ENCODE measurements around the gene PAXX. TPM values are rescaled to one million over a fixed set of nuclear protein-coding genes. Genes with fewer than 3 reads are reported as not detected.

PAXX gene
- total RNA-seq, 2 experiments from 2014 or later, result 75.9 to 76.8 TPM

DNA sequence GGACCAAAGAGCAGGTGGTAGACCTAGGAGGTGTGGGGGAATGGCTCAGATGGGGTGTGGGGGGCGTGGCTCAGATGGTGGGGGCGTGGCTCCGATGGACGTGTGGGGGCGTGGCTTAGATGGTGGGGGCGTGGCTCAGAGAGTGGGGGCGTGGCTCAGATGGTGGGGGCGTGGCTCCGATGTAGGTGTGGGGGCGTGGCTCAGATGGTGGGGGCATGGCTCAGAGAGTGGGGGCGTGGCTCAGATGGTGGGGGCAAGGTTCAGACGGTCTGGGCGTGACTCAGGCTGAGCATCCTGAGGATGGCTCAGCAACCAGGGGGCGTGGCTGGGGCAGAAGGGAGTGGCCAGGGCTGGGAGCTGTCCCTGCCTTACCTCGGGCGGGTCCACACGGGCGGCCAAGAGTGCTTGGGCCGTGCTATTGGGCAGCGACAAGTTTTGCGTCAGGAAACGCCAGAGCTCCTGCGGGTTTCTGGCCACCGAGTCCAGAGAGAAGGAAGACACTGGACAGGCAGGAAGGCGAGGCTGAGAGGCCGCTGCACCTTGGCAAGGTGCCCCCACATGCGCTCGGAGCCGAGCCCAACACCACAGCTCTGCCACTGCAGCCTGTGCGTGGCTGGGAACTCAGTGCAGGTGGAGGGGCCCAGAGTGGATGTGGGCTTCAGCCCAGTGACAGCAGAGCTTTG lies 29.9 kb downstream of the PAXX start:
- Mint-ChIP-seq H3K27ac (no peak overlapping the region), H3K4me1 (ENCODE audit: low read depth) (peaks cover under 1% of the 10 kb centered on the region), H3K27me3 (ENCODE audit: low read depth) (no peaks in the 10 kb centered on the region), H3K4me3 (no peak overlapping the region), H3K9me3 (no peaks in the 10 kb centered on the region), H3K36me3 (ENCODE audit: low read depth) (no peaks in the 10 kb centered on the region)
- CTCF ChIA-PET, result interaction anchor here (0.6 to 1.8 kb wide), 2 partner anchors 46 to 110 kb away, joined by 3 to 5 read pairs; no protein-coding TSS in a partner anchor
- DNase-seq, result peak; percentile 74
- intact Hi-C loops (cut with micrococcal nuclease), result no loop called here

DNA sequence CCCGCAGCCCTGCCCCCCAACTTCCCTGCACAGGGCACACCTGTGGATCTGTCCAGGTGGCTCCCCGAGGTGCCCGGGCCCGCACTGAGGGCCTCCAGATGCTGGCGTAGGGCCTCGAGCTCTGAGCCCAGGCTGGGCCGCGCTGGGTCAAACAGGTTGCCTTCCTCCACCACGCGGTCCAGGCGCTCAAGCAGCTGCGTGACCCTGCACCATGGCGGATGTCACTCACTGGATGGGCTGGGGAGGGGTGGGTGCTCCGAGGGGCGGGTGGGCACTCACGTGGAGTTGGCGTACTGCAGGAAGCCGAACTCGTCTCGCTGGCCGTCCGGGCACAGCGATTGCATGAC lies 30.4 kb downstream of the PAXX start:
- intact Hi-C loops (cut with micrococcal nuclease), result no loop called here
- DNase-seq, result no peak
- no peaks in the 10 kb centered on the region for H3K27me3 Mint-ChIP-seq (ENCODE audit: low read depth)
- no peaks in the 10 kb centered on the region for H3K36me3 Mint-ChIP-seq (ENCODE audit: low read depth)
- H3K9me3 Mint-ChIP-seq, result no peaks in the 10 kb centered on the region
- H3K4me3 Mint-ChIP-seq, result no peak overlapping the region
- no peak overlapping the region for H3K27ac Mint-ChIP-seq
- CTCF ChIA-PET, result interaction anchor here (1.8 kb wide), 1 partner anchor 45 kb away, joined by 5 read pairs; no protein-coding TSS in a partner anchor
- peaks cover 3% of the 10 kb centered on the region for H3K4me1 Mint-ChIP-seq (ENCODE audit: low read depth)

DNA sequence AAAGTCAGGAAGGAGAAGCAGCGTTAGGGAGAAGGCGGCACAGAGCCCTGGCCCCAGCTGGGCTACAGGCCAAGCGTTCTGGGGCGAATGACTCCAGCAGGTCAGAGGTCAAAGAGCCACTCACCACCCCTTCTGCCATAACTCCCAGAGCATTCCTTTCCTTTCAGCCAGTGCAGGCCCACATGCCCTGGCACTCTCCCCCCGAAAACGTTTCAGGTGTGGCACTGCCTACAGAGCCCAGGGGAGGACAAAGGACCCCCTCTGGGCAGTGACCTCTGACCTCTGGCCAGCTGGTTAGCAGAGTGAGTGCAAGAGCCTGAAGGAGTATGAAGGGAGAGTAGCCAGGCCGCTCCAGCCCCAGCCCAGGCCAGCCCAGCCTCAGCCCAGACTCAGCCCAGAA lies 30.9 kb downstream of the PAXX start:
- intact Hi-C loops (cut with micrococcal nuclease), result no loop called here
- no peak for DNase-seq
- CTCF ChIA-PET, result interaction anchor here (0.7 to 1.8 kb wide), 2 partner anchors 45 to 243 kb away, joined by 3 to 5 read pairs; no protein-coding TSS in a partner anchor
- Mint-ChIP-seq H3K9me3 (no peaks in the 10 kb centered on the region), H3K4me3 (no peak overlapping the region), H3K4me1 (ENCODE audit: low read depth) (peaks cover 3% of the 10 kb centered on the region), H3K27me3 (ENCODE audit: low read depth) (no peaks in the 10 kb centered on the region), H3K36me3 (ENCODE audit: low read depth) (no peaks in the 10 kb centered on the region), H3K27ac (no peak overlapping the region)

- no peak for DNase-seq
- Mint-ChIP-seq H3K4me3 (no peak overlapping the region), H3K27ac (no peak overlapping the region), H3K9me3 (no peaks in the 10 kb centered on the region), H3K4me1 (ENCODE audit: low read depth) (peaks cover 3% of the 10 kb centered on the region), H3K27me3 (ENCODE audit: low read depth) (no peaks in the 10 kb centered on the region), H3K36me3 (ENCODE audit: low read depth) (no peaks in the 10 kb centered on the region)
- intact Hi-C loops (cut with micrococcal nuclease), result no loop called here
- CTCF ChIA-PET, result interaction anchor here (0.7 to 1.8 kb wide), 2 partner anchors 44 to 244 kb away, joined by 3 to 5 read pairs; no protein-coding TSS in a partner anchor
These were observed 31.4 kb downstream of the PAXX start for GRCh38 chr9:137023583-137023991.

GRCh38 chr9:137025517-137025966 lies 33.3 kb downstream of the PAXX start:
- Mint-ChIP-seq H3K36me3 (ENCODE audit: low read depth) (no peaks in the 10 kb centered on the region), H3K27me3 (ENCODE audit: low read depth) (peaks cover 3% of the 10 kb centered on the region), H3K9me3 (no peaks in the 10 kb centered on the region), H3K4me3 (no peak overlapping the region), H3K27ac (no peak overlapping the region), H3K4me1 (ENCODE audit: low read depth) (peaks cover 20% of the 10 kb centered on the region)
- CTCF ChIA-PET, result interaction anchor here (0.9 to 6.0 kb wide), 5 partner anchors 9 to 238 kb away, joined by 4 to 66 read pairs (median 4); partner anchors contain the start of genes NPDC1 and SAPCD2
- DNase-seq, result no peak
- intact Hi-C loops (cut with micrococcal nuclease), result loop anchor here (5.0 kb wide), 2 partner anchors 42 to 493 kb away; no protein-coding TSS in a partner anchor

DNA sequence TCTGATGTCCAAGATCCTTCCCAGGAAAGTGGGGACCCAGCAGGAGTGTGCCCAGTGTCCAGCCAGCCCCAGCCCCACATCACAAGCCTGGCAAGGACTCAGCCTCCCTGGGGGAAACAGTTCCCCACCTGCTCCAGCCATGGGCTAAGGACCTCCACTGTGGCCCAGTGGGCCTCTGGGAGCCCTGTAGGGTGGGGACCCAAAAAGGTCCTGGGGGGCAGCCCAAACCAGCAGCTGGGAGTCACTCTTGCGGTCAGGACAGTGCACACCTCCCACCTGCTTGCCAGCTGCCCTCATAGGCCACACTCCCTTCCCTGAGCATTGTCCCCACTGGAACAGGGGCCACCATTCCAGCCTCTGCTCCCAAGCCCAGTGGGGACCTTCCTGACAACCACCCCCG lies 34.2 kb downstream of the PAXX start:
- Mint-ChIP-seq H3K27ac (no peak overlapping the region), H3K9me3 (no peaks in the 10 kb centered on the region), H3K4me3 (no peak overlapping the region), H3K27me3 (ENCODE audit: low read depth) (peaks cover 3% of the 10 kb centered on the region), H3K36me3 (ENCODE audit: low read depth) (no peaks in the 10 kb centered on the region), H3K4me1 (ENCODE audit: low read depth) (peaks cover 24% of the 10 kb centered on the region)
- CTCF ChIA-PET, result interaction anchor here (1.1 to 6.0 kb wide), 4 partner anchors 8 to 41 kb away, joined by 4 to 66 read pairs (median 16); partner anchors contain the start of genes NPDC1 and SAPCD2
- DNase-seq, result no peak
- intact Hi-C loops (cut with micrococcal nuclease), result loop anchor here (5.0 kb wide), 2 partner anchors 41 to 494 kb away; no protein-coding TSS in a partner anchor

GRCh38 chr9:137026828-137027227 lies 34.6 kb downstream of the PAXX start:
- no peaks in the 10 kb centered on the region for H3K36me3 Mint-ChIP-seq (ENCODE audit: low read depth)
- H3K27me3 Mint-ChIP-seq (ENCODE audit: low read depth), result peaks cover 4% of the 10 kb centered on the region
- no peak overlapping the region for H3K27ac Mint-ChIP-seq
- H3K4me3 Mint-ChIP-seq, result no peak overlapping the region
- peaks cover 25% of the 10 kb centered on the region for H3K4me1 Mint-ChIP-seq (ENCODE audit: low read depth)
- no peaks in the 10 kb centered on the region for H3K9me3 Mint-ChIP-seq
- DNase-seq, result no peak
- CTCF ChIA-PET, result interaction anchor here (1.1 to 6.0 kb wide), 5 partner anchors 8 to 179 kb away, joined by 3 to 66 read pairs (median 5); partner anchors contain the start of genes NPDC1 and SAPCD2
- intact Hi-C loops (cut with micrococcal nuclease), result loop anchor here (5.0 kb wide), 2 partner anchors 40 to 495 kb away; no protein-coding TSS in a partner anchor

DNA sequence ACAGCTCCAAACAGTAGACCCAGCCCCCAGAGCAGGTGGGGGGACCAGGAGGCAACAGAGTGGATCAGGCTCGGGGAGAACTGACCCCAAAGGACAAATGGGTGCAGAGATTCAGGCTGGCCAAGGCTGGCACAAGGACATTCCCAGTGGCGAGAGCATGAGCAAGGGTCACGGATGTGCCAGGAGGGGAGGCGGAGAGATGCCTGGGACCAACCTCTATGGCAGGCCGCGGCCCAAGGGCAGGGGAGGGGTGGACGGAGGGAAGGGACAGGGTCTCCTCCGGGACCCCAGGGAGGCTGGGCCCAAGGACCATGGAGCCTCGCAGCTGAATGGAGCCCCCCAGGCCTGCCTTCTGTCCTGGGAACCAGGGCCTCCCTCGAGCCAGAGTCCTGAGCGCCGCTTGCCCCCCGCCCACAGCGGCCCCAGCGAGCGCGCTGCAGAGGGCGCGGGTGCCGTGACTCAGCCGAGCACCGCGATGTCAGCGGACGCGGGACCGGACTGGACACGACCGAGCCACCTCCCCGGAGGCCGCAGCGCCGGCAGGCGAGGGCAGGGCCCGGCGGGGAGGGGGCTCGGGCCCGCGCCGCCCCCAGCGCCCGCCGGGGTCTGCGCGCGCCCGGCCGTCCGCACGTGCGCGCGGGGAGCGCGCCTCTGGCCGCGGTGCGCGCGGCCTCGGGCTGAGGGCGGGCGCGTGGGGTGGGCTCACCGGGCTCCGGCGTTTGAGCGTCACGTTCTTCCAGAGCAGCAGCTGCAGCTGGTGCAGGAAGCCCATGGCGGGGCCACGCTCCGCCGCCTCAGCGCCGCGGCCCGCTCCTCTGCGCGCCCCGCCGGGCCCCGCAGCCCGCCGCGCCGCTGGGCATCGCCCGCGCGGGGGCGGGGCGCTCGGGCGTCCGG lies 35.4 kb downstream of the PAXX start, which contains the start of gene ABCA2:
TSS of gene ABCA2 (minus strand) at position 869 of the 894 bp plus-strand sequence. CDS start at position 772, 97 bp downstream.
- CTCF ChIA-PET, result interaction anchor here (1.2 to 6.0 kb wide), 8 partner anchors 7 to 296 kb away, joined by 3 to 66 read pairs (median 9); partner anchors contain the start of genes PAXX, SAPCD2 and TMEM141
- H3K4me1 Mint-ChIP-seq (ENCODE audit: low read depth), result peaks cover 31% of the 10 kb centered on the region
- H3K27me3 Mint-ChIP-seq (ENCODE audit: low read depth), result peaks cover 5% of the 10 kb centered on the region
- H3K4me3 Mint-ChIP-seq, result peak within 1 kb of the TSS; percentile 70
- H3K27ac Mint-ChIP-seq, result no peak within 1 kb of the TSS
- H3K9me3 Mint-ChIP-seq, result no peaks in the 10 kb centered on the region
- intact Hi-C loops (cut with micrococcal nuclease), result loop anchor here (5.0 kb wide), 2 partner anchors 40 to 495 kb away; no protein-coding TSS in a partner anchor
- H3K36me3 Mint-ChIP-seq (ENCODE audit: low read depth), result no peaks in the 10 kb centered on the region
- DNase-seq, result no peak

DNA sequence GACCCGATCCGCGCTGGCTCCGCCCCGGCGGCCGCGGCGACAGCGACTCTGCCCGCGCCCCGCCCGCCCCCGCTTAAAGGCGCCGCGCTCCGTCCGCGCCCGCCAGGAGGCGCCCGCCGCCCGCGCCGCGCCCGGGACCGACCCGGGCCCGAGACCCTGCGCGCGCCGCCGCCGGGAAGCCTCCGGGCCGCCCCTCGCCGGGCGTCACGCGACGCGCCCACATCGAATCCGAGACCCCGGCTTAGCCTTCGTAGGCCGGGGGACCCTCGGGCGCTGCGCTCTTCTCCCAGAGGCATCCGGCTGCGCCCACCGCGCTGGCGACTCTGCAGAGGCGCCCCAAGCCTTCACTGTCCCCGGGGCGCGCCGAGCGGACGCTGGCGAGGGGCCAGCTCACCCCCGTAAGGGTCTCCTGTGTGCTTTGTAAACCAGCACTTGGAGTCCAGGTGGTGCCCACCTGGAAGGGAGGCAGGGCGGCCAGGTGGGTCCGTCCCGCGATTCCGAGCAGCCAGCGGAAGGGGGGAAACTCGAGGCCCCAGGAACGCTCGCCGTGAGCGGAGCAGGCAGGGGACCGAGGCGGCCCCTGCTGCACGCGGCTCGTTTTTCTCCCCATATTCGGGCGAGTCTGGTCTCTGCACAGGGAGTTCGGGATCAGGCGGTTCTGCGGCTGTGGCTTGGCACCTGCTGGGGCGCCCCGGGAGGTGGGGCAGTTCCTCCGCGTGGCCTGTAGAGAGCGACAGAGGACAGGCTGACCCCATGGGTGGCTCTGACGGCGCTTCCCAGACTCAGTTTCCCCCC lies 36.2 kb downstream of the PAXX start:
- peak; percentile 74 for DNase-seq
- H3K9me3 Mint-ChIP-seq, result no peaks in the 10 kb centered on the region
- no peak overlapping the region for H3K27ac Mint-ChIP-seq
- CTCF ChIA-PET, result interaction anchor here (1.0 to 6.0 kb wide), 29 partner anchors 8 to 300 kb away, joined by 3 to 66 read pairs (median 6); partner anchors contain the start of genes AJM1, CLIC3, MAN1B1 and NPDC1
- H3K4me1 Mint-ChIP-seq (ENCODE audit: low read depth), result peaks cover 34% of the 10 kb centered on the region
- peak overlapping the region; percentile 56 for H3K4me3 Mint-ChIP-seq
- intact Hi-C loops (cut with micrococcal nuclease), result loop anchor here (5.0 kb wide), 2 partner anchors 39 to 496 kb away; no protein-coding TSS in a partner anchor
- no peaks in the 10 kb centered on the region for H3K36me3 Mint-ChIP-seq (ENCODE audit: low read depth)
- peaks cover 5% of the 10 kb centered on the region for H3K27me3 Mint-ChIP-seq (ENCODE audit: low read depth)

DNA sequence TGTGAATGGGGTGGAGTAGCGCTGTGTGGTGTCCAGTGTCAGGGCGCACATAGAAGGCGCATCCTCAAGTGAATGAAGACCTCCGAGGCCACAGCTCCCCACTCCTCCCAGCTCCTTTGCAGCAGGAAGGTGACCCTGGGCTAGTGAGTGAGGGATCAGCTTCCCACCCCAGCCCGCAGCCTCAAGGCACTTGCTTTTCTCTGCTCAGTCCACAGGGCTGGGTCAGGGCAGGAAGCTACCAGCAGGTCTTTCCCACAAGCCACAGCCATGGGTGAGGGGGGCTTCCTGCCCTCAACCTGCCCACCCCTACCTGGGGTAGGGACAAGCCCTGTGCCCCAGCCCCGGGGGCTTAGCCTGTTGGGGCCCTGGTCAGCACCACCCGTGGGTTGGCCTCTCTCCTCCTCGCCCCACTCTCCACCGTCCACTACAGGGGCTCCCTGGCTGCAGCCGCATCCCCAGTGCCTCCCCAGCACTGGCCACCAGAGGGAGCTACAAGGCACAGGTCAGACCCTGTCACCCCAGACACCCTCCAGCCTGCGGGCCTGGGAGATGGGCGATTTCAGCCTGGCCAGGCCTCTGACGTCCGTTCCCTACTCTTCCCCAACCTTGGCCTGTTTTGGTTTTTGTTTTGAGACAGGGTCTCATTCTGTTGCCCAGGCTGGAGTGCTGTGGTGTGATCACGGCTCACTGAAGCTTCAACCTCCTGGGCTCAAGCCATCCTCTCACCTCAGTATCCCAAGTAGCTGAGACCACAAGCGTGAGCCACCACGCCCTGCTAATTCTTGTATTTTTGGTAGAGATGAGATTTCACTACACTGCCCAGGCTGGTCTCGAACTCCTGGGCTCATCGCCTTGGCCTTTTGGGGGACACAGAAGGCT lies 37.1 kb downstream of the PAXX start:
- peak; percentile 82 for DNase-seq
- Mint-ChIP-seq H3K4me1 (ENCODE audit: low read depth) (peaks cover 34% of the 10 kb centered on the region), H3K4me3 (peak overlapping the region; percentile 56), H3K27me3 (ENCODE audit: low read depth) (peaks cover 5% of the 10 kb centered on the region), H3K36me3 (ENCODE audit: low read depth) (no peaks in the 10 kb centered on the region), H3K9me3 (no peaks in the 10 kb centered on the region), H3K27ac (no peak overlapping the region)
- CTCF ChIA-PET, result interaction anchor here (0.6 to 6.0 kb wide), 40 partner anchors 9 to 301 kb away, joined by 3 to 66 read pairs (median 4); partner anchors contain the start of genes AJM1, CLIC3, MAN1B1 and NPDC1
- intact Hi-C loops (cut with micrococcal nuclease), result loop anchor here (5.0 kb wide), 2 partner anchors 38 to 497 kb away; no protein-coding TSS in a partner anchor

All from activated naive CD4-positive, alpha-beta T cell treated with anti-CD3 and anti-CD28 coated beads for 36 hours (primary cell).